GM19240 (cell line): ENCODE measurements around the gene RAB28.

ENCODE experiments used
- DNase-seq: peaks from one replicate; pipeline ENCODE4 v3.0.0; 2011; ENCODE audit warnings: low spot score; ENCODE audit not compliant: insufficient read length

The RAB28 gene

GRCh38 chr4:13484122-13484748 is at the start of gene RAB28:
TSS of gene RAB28 (minus strand) at chr4:13484340.
- peak; percentile 68 for DNase-seq

- DNase-seq = no peak
Observed at GRCh38 chr4:13531625-13531998, 47.5 kb upstream of the RAB28 start.

- no peak for DNase-seq
Observed at GRCh38 chr4:13530823-13531624, 46.9 kb upstream of the RAB28 start.

- DNase-seq = no peak
Observed at GRCh38 chr4:13529128-13529919, 45.2 kb upstream of the RAB28 start.

- no peak for DNase-seq
Observed at GRCh38 chr4:13528821-13529127, 44.6 kb upstream of the RAB28 start.

- no peak for DNase-seq
Observed at GRCh38 chr4:13527981-13528820, 44.1 kb upstream of the RAB28 start.

GRCh38 chr4:13527192-13527980 is 43.2 kb upstream of the RAB28 start:
- DNase-seq = no peak

- DNase-seq = no peak
Observed at GRCh38 chr4:13526658-13527057, 42.5 kb upstream of the RAB28 start.

- no peak for DNase-seq
Observed at GRCh38 chr4:13525606-13526281, 41.6 kb upstream of the RAB28 start.

GRCh38 chr4:13524504-13525243 is 40.5 kb upstream of the RAB28 start:
- DNase-seq = no peak

- DNase-seq = no peak
Observed at GRCh38 chr4:13523591-13524503, 39.7 kb upstream of the RAB28 start.

GRCh38 chr4:13523105-13523477 is 39.0 kb upstream of the RAB28 start:
- DNase-seq = no peak

- no peak for DNase-seq
Observed at GRCh38 chr4:13522282-13523104, 38.4 kb upstream of the RAB28 start.

GRCh38 chr4:13521047-13521446 is 36.9 kb upstream of the RAB28 start:
- DNase-seq = no peak

GRCh38 chr4:13516315-13516860 is 32.2 kb upstream of the RAB28 start:
- no peak for DNase-seq

GRCh38 chr4:13515268-13515667 is 31.1 kb upstream of the RAB28 start:
- DNase-seq = no peak

- DNase-seq = no peak
Observed at GRCh38 chr4:13514722-13515121, 30.6 kb upstream of the RAB28 start.
